Liver (tissue), 9 donors: ENCODE results near the gene SNAPC2. TPM values are rescaled to one million over a fixed set of nuclear protein-coding genes. Genes with fewer than 3 reads are reported as not detected.
"Not testable (repeated sequence)": the region's sequence is repeated elsewhere in the genome, so short reads cannot be mapped to it uniquely, and the experiment has no call there.

Experiments
- DNase-seq: peaks from one replicate; pipeline ENCODE4 v3.0.0-alpha.2; 2017; ENCODE audit warnings: low spot score
- H3K27ac ChIP-seq, 2 donors: one replicate each; pipeline ENCODE4 v1.7.0; 2013; ENCODE audit warnings: inconsistent platforms in 2 of 2, low read length in 2 of 2, control low read depth in 1 of 2, low read depth in 1 of 2, mild to moderate bottlenecking in 1 of 2
- H3K27me3 ChIP-seq, 4 donors: one replicate each; pipeline versions ENCODE4 v1.6.1 to v1.7.0; 2013; ENCODE audit warnings: low read length in 3 of 4, inconsistent platforms in 1 of 4, mild to moderate bottlenecking in 1 of 4, moderate library complexity in 1 of 4; ENCODE audit not compliant: control insufficient read depth in 4 of 4, insufficient read depth in 4 of 4
- H3K36me3 ChIP-seq, 4 donors: one replicate each; pipeline versions ENCODE4 v1.6.1 to v1.7.0; 2013; ENCODE audit warnings: low read length in 3 of 4, mild to moderate bottlenecking in 3 of 4, low read depth in 1 of 4, moderate library complexity in 1 of 4; ENCODE audit not compliant: control insufficient read depth in 4 of 4, insufficient read depth in 3 of 4
- H3K4me1 ChIP-seq, 4 donors: one replicate each; pipeline versions ENCODE4 v1.6.1 to v1.7.0; 2013; ENCODE audit warnings: low read length in 3 of 4, mild to moderate bottlenecking in 3 of 4, moderate library complexity in 1 of 4; ENCODE audit not compliant: control insufficient read depth in 4 of 4, insufficient read depth in 4 of 4
- H3K4me3 ChIP-seq, 3 donors: one replicate each; pipeline versions ENCODE4 v1.6.1 to v1.7.0; 2013; ENCODE audit warnings: low read length in 3 of 3, control low read depth in 1 of 3, low read depth in 1 of 3, mild to moderate bottlenecking in 1 of 3
- H3K9ac ChIP-seq, 2 donors: one replicate each; pipeline ENCODE4 v1.7.0; 2013; ENCODE audit warnings: low read length in 2 of 2, mild to moderate bottlenecking in 2 of 2, moderate library complexity in 2 of 2, control low read depth in 1 of 2, low read depth in 1 of 2
- H3K9me3 ChIP-seq, 4 donors: one replicate each; pipeline versions ENCODE4 v1.6.1 to v1.7.0; 2013; ENCODE audit warnings: low read length in 3 of 4; ENCODE audit not compliant: control insufficient read depth in 4 of 4
- CTCF ChIP-seq: fragments of 150-350 bp; IDR thresholded peaks from 2 replicates; pipeline ENCODE4 v1.5.1; 2017; ENCODE audit warnings: improper control_type of control experiment, low read depth, low read length; ENCODE audit not compliant: missing input control
- EGR1 ChIP-seq, 2 donors: IDR thresholded peaks; 2 replicates each; pipeline ENCODE4 v1.6.1; 2016 to 2018; ENCODE audit warnings: antibody characterized with exemption in 2 of 2, low read depth in 2 of 2
- FOXA1 ChIP-seq: IDR thresholded peaks from 2 replicates; pipeline ENCODE4 v1.6.1; 2016; ENCODE audit warnings: antibody characterized with exemption
- FOXA2 ChIP-seq: IDR thresholded peaks from 2 replicates; pipeline ENCODE4 v1.6.1; 2016; ENCODE audit warnings: antibody characterized with exemption
- GABPA ChIP-seq, 2 donors: IDR thresholded peaks in 1 of 2; conservative IDR thresholded peaks in 1 of 2; 2 replicates each; pipeline ENCODE4 v1.6.1; 2016; ENCODE audit warnings: antibody characterized with exemption in 2 of 2, mild to moderate bottlenecking in 1 of 2, moderate library complexity in 1 of 2
- HNF4G ChIP-seq: IDR thresholded peaks from 2 replicates; pipeline ENCODE4 v1.6.1; 2016; ENCODE audit warnings: antibody characterized with exemption
- RAD21 ChIP-seq, 2 donors: IDR thresholded peaks; 2 replicates each; pipeline ENCODE4 v1.6.1; 2016; ENCODE audit warnings: antibody characterized with exemption in 2 of 2, mild to moderate bottlenecking in 2 of 2
- ZBTB33 ChIP-seq: IDR thresholded peaks from 2 replicates; pipeline ENCODE4 v1.6.1; 2016; ENCODE audit warnings: antibody characterized with exemption
- WGBS: extraction: QIAGEN DNeasy Blood & Tissue Kit; methylation state at CpG from one replicate; pipeline ENCODE4 v1.1.7; 2013; 5-methylcytosine and 5-hydroxymethylcytosine counted together
- polyA plus RNA-seq, 2 donors: library from polyadenylated mRNA; stranded (reverse) in 1 of 2; unstranded in 1 of 2; fragments of 200-250 nt in 1 of 2; fragments of >200 nt in 1 of 2; fragmentation: Nextera tagmentation in 1 of 2; extraction: Ambion mirVana in 1 of 2; gene quantifications; one replicate each; pipeline versions ENCODE4 v1.2.1 to v1.2.3, GENCODE V29; 2013 to 2015
- total RNA-seq, 2 donors: library from RNA; depleted of rRNA; stranded (reverse); fragments of >200 nt; gene quantifications; one replicate each; pipeline ENCODE4 v1.2.3, GENCODE V29; 2014
- TF ChIP-seq, protein P1 (sequence below): IDR thresholded peaks from 2 replicates; pipeline ENCODE4 v1.6.1; 2016; ENCODE audit warnings: antibody characterized with exemption, mild to moderate bottlenecking
- donor health status: healthy.
- donor health status: healthy.
- donor health status: healthy.
- donor health status: healthy.
- donor health status: healthy.

Gene SNAPC2
- total and polyA plus RNA-seq, 4 donors: 2.8 to 7.1 (median 3.3) TPM

DNA sequence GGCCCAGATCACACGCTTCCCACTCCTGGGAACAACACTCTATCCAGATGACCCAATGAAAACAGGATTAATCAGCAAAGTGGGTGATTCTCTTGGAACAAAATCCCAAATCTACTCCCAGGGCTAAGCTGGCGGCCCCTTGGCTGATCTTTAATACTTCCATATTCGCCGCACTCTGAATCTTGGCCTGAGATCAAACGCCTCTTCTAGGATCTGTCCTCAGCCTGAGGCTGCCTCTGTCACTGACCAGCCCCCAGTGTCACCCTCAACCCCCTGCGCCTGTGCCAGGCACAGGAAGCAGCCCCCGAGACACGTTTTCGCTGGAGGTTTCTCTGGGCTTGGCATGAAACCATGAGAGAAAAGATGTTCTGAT, 8.2 kb downstream of the SNAPC2 start (continued):
- TF ChIP-seq ZBTB33 (no peak), RAD21 (IDR thresholded peaks at IDR 0.05) (no peak), GABPA (IDR thresholded peaks at IDR 0.05 in 1 of 2, conservative IDR thresholded peaks at IDR 0.05 in 1 of 2) (no peak)

DNA sequence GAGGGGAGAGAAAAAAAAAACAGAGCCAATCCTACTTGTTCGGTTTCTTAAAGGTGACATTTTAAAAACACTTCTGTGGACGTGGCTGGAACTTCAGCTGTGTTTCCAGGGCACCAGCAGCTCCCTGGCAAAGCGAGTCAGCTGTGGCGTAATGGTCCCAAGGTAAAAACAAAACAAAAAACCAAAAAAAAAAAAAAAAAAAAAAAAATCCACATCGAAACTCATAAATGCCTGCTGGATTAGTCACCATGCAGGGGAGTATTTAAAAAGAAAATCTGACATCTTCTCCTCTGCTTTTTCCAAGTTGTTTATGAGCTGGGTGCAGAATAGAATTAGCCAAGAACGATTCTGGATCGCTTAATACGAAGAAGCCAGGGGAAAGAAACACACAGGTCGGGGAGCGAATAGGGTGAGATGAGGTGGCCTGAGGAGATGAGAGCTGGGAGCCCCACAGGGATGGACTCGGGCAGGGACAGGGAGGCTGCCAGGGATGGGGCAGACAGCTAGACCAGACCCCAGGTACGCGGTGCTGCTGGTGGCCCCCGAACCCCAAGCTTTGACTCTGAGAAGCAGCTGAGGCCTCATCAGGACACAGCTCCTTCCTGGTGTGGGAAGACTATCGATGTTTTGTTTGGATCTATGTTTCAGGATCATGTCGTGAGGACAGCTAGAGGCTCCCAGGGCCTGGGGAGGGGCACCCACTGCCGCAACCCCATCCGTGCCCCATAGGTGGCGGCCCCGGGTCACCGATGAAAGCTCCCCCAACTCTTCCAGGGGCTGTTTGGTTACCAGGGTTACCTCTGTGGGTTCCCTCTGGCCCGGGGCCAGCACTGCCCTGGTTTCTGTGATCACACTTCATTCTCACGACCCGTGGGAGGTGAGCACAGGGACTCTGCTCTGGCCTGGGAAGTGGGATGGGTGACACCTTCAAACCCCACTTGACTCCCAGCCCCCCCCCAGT, 8.9 kb downstream of the SNAPC2 start:
- DNase-seq: no peak

DNA sequence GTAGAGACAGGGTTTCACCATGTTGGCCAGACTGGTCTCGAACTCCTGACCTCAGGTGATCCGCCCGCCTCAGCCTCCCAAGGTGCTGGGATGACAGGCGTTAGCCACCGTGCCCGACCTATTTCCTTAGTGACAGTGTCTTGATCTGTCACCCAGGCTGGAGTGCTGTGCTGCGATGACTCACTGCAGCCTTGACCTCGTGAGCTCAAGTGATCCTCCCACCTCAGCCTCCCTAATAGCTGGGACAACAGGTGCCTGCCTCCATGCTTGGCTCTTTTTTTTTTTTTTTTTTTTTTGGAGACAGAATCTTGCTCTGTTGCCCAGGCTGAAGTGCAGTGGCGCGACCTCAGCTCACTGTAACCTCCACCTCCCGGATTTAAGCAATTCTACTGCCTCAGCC, 9.9 kb downstream of the SNAPC2 start:
- 94% methylated on average over 11 of the region's 11 CpGs for WGBS
- H3K27ac ChIP-seq, DNase-seq, H3K27me3 ChIP-seq, H3K4me3 ChIP-seq, H3K9me3 ChIP-seq, H3K9ac ChIP-seq: not testable (repeated sequence)
- Histone ChIP-seq H3K36me3 (peaks cover 12 to 40% (median 24%) of the 10 kb centered on the region in 4 donors), H3K4me1 (peaks cover 8 to 11% (median 9%) of the 10 kb centered on the region in 4 donors)

More for the DNA sequence above, 8.9 kb downstream of the SNAPC2 start:
- H3K4me1 ChIP-seq: peaks cover 8 to 12% (median 9%) of the 10 kb centered on the region in 4 donors
- H3K27ac ChIP-seq: no peak overlapping the region
- no peak overlapping the region for H3K9ac ChIP-seq
- no peaks in the 10 kb centered on the region for H3K9me3 ChIP-seq
- TF ChIP-seq CTCF: peak; percentile 7
- no peak for TF ChIP-seq EGR1 (IDR thresholded peaks at IDR 0.05; ENCODE audit: low read depth in 2 of 2)
- no peak for TF ChIP-seq HNF4G
- TF ChIP-seq, protein P1, sequence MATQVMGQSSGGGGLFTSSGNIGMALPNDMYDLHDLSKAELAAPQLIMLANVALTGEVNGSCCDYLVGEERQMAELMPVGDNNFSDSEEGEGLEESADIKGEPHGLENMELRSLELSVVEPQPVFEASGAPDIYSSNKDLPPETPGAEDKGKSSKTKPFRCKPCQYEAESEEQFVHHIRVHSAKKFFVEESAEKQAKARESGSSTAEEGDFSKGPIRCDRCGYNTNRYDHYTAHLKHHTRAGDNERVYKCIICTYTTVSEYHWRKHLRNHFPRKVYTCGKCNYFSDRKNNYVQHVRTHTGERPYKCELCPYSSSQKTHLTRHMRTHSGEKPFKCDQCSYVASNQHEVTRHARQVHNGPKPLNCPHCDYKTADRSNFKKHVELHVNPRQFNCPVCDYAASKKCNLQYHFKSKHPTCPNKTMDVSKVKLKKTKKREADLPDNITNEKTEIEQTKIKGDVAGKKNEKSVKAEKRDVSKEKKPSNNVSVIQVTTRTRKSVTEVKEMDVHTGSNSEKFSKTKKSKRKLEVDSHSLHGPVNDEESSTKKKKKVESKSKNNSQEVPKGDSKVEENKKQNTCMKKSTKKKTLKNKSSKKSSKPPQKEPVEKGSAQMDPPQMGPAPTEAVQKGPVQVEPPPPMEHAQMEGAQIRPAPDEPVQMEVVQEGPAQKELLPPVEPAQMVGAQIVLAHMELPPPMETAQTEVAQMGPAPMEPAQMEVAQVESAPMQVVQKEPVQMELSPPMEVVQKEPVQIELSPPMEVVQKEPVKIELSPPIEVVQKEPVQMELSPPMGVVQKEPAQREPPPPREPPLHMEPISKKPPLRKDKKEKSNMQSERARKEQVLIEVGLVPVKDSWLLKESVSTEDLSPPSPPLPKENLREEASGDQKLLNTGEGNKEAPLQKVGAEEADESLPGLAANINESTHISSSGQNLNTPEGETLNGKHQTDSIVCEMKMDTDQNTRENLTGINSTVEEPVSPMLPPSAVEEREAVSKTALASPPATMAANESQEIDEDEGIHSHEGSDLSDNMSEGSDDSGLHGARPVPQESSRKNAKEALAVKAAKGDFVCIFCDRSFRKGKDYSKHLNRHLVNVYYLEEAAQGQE: no peak
- no peak for TF ChIP-seq FOXA1
- no peak for TF ChIP-seq FOXA2
- no peaks in the 10 kb centered on the region for H3K27me3 ChIP-seq
- peaks cover 12 to 38% (median 20%) of the 10 kb centered on the region in 4 donors for H3K36me3 ChIP-seq
- H3K4me3 ChIP-seq: no peak overlapping the region
- WGBS: 83% methylated on average over 24 of the region's 24 CpGs
